HG03139 (cell line): Measurements from ENCODE around the gene DCUN1D1.

ENCODE experiments used
- ATAC-seq: cut with Tn5 transposase; IDR thresholded peaks from one replicate; pipeline ENCODE4 v1.9.1; 2021; ENCODE audit not compliant: unreplicated experiment

DCUN1D1 gene

DNA sequence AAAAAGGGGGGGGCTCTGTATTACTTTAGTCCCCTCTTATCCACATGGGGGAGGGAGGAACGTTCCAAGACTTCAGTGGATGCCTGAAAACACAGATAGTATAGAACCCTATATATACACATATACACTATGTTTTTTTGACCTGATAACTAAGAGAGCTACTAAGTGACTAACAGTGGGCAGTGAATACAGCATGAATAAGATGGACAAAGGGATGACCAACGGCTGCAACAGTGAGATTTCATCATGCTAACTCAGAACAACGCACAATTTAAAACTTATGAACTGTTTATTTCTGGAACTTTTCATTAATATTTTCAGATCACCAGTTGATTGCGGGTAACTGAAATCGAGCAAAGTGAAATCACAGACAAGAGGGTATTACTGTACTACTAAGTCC is 7.3 kb downstream of the DCUN1D1 start:
- no peak for ATAC-seq

DNA sequence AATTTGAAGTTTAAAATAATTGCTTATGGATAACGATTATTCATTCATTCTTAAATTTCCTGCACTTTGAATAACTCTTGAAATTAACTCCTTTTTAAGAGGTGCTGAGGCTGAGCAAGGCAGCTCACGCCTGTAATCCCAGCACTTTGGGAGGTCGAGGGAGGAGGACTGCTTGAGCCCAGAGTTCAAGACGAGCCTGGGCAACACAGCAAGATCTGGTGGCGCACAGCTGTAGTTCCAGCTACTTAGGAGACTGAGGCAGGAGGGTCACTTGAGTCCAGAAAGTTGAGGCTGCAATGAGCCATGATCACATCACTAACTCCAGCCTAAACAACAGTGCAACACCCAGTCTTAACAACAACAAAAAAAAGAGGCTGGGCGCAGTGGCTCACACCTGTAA is 8.0 kb downstream of the DCUN1D1 start:
- ATAC-seq, result no peak

DNA sequence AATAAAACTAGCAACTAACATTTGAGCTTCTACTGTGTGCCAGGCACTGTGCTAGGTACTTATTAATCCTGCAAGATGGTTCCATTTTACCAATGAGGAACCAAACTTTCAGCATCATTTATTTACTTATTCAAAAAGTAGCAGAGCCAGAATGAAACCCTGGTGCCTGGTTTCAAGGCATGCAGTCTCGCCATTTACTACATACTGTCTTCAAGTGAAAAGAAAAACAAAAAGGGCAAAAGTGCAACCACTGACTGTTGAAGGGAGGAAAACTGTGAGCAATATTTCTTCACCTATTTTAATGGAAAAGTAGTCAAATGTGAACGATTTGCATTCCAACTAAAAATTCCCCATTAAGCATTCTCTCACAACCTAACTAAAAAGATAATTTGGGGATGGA is 8.7 kb downstream of the DCUN1D1 start:
- no peak for ATAC-seq

DNA sequence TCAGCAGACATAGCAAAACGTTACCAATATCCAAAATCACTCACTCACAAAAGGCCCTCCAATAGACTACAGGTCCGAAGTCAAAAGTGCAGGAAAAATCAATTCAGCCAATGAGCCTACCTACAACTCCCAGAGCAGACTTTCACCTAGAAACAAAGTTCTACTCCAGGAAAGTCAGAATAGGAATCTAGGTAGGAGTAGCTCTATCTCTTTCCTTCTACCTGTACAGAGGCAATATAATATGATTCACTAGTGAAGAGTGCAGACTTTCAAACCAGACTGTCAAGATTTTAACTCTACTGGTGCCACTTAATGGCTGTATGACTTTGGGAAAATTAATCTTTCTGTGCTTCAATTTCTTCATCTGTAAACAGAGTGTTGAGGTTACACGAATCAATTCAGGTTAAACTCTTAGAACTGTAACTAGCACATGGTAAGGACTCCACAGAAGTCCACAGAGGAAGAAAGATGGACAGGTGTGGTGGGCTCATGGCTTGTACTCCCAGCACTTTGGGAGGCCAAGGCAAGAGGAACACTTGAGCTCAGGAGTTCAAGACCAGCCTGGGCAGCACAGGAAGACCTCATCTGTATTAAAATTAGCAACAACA is 9.4 kb downstream of the DCUN1D1 start:
- no peak for ATAC-seq

DNA sequence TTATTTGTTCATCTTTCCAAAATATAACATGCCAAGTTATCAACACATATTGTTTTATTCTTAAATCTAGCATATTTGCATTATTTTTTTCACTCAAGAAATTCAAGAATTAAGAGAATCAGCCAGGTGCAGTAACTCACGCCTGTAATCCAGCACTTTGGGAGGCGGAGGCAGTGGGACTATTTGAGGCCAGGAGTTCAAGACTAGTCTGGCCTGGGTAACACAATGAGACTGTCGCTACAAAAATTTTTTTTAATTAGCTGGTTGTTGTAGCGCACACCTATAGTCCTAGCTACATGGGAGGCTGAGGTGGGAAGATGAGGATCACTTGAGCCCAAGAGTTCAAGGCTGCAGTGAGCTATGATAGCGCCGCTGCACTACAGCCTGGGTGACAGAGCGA is 10.5 kb downstream of the DCUN1D1 start:
- ATAC-seq, result no peak

DNA sequence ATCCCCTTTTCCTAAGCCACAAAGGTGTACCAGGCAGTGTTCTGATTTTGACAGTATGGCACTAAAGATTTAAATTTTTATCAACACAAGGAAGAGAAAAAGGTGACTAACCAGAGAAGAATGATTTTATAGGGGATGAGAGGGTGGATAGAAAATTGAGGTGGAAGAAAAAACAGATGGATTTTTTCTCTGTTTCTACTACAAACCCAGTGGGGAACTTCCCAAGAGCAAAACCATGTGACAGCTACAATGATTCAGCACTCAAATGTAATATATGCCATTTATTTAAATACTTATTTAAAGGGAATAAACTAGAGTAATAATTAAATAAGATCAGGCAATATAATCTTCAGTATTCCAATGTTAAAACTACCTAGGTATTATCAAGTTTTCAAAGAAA is 11.1 kb downstream of the DCUN1D1 start:
- no peak for ATAC-seq

DNA sequence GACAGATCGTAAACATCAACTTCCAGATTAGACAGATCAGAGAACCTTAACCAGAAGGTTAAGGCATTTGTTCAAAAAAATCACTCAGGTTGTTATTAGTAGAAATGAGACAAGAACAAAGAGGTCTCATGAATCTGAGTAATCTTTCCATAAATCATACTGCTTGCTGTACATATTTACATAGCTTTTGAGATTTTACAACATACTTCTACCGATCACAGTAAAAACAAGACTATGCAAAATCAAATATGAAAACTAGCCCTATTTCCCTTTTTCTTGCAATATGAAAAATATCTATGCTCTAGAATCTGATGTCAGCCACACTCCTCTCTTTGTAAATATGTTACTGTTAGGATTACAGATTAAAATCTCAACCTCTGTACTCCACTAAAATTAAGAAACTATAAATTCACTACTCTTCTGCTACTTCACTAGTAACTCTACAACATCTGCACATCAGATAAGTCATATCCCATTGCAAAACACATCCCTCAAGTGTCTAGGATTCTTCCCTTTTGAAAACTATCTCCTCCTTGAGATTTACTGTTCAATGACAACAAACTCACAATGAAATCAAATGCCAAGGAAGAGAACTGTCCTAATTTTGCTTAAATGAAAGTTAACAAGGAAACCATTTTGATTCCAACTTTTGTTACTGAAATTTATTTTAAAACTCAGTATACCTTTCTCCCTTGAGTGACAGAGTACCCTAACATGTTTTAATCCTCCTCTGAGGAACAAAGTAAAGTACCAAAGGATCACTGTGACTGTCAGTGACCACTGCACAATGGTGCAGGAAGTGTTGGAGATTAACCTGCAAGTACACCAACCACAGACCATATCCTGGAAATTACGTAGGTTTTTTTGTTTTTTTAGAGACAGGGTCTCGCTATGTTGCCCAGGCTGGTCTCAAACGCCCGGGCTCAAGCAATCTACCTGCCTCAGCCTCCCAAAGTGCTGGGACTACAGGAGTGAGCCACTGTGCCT is 12.8 kb downstream of the DCUN1D1 start:
- ATAC-seq, result peak; percentile 57

DNA sequence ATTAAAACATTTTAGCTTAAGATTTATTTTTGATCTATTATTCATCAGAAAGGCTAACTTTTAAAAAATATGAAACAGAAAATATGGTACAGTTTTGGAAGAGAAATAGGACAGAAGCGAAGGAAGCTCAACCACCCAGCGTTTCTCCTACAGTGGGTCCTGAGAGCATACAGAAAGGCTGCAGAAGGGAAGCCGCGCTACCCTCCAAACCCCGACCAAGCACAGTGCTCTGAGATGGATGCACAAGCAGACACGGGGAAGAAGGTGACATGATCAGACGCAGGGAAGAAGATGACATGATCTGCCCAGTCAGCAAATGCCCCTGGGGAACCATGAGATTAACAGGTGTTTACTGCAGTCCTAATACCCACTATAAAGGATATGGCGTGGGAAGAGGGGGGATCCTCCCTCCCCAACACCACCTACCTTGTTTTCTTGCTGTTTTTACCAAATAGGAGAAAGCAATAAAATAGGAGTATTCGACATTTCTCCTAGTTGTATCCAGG is 14.4 kb downstream of the DCUN1D1 start:
- no peak for ATAC-seq

DNA sequence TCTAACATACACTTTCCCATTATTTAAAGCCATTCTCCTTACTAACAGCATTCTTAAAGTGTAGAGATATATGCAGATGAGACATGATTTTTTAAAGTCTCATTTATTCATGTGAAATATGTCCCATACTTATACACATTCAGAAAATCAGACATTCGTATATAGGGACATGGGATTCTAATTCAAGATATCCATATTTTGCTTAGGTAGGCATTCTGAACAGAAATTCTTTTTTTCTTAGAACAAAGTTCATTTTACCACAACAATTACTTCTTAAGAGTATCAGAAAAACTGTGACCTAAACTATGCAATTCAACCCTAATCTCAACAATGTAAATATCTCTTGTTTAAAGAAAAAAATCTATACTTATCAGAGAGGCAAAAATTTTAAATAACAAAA is 16.2 kb downstream of the DCUN1D1 start:
- no peak for ATAC-seq

DNA sequence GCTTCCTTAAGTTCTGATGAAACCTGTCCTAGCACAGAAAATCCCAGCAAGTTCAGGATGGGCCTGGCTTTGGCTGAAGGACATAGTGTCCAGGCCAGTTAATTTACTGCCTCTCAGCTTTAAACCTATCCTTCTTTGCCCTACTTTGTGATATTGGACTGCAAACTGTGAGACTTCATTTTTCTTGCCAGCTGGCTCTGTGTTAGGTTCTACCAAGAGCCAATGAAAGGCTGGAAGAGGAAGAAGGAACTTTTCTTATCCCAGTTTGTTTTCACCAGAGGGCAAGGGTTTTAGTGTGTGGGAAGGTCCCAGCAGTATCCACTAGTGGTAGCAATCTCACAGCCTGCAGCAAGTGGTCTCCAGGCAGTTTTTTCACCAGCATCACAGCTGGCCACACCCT is 18.2 kb downstream of the DCUN1D1 start:
- no peak for ATAC-seq

DNA sequence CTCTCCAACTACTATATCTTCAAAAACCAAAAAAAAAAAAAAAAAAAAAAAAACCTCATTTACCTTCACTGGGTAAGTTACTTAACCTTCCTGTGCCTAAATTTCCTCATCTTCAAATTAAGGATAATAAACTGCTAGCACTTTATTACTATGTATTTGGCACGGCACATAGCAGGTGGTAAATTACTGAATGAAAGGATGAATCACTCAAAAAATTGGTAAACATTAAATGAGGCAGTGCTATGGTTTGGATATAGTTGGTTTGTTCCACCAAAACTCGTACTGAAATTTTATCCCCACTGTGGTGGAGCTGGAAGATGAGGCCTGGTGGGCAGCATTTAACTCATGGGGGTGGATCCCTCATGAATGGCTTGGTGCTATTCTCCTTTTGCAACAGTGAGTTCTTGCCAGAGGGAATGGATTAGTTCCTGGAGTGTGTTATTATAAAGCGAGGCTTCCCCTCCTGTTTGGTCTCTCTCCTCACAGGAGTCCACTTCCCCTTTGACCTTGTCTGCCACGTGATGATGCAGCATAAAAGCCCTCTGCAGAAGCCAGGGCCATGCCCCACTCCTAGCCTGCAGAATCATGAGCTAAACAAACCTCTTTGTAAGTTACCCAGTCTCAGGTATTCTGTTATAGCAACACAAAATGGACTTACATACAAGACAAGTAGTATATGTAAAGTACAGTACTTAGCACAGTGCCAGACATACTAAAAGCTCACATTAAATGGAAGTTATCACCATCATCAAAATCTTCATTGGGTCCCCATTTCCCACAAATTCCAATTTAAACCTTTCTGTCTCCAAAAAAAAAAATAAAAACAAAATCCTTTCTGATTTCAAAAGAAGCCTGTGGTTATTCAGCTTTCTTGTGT is 20.6 kb downstream of the DCUN1D1 start:
- ATAC-seq, result no peak

DNA sequence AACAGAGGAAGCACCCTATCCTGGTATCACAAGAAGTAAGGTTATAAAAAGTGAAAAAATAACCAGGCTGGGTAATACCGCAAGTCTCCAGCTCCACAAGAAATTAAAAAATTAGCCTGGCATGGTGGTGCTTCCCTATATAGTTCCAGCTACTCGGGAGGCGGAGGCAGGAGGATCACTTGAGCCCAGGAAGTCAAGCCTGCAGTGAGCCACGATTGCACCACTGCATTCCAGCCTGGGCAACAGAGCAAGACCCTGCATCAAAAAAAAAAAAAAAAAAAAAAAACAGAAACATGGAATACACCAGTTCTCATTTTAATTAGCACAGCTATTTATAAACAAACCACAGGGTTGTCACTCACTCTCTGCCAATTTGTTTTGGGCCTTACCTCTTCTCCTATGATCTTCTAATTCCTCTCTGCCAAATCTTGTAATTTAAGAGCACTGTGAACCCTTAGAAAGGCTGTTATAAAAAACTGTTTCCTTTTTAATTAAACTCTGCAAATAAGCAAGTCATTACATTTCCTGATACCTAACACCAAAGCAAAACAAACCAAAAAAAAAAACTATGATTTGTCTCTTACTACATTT is 22.6 kb downstream of the DCUN1D1 start:
- ATAC-seq, result no peak

DNA sequence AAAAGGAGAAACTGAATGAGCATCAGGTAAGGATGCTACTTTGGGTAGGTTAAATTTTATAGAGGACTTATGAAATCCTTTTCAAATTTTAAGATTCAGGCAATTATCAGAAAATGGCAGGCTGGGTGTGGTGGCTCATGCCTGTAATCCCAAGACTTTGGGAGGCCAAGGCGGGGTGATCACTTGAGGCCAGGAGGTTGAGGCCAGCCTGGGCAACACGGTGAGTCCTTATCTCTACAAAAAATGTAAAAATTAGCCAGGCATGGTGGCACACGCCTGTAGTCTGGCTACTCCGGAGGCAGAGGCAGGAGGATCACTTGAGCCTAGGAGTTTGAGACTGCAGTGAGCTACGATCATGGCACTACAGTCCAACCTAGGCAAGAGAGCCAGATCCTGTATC is 23.1 kb downstream of the DCUN1D1 start:
- no peak for ATAC-seq

DNA sequence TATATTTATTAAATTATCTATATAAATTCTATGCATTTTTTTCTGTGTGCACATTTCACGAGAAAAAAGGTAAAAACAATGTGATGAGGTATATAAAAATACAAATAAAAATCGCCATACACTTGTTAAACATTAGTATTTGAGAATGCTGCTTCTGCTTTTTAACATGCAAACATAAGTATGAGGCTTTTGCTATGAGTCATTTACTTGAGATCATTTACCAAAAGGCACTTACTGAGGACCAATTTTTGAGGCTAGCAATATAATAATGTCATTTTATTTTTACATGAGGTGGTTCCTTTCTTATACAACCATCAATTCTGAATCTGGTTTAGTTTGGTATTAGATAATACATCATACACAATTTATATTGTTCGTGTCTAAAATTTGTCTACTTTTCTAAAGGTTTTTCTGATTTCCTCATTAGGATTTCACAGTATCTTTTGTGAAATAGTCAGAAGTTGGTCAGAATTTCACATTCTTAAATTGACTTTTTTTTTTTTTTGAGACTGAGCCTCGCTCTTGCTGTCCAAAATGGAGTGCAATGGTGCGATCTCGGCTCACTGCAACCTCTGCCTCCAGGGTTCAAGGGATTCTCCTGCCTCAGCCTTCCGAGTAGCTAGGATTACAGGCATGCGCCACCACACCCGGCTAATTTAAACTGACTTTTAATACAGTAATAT is 25.6 kb downstream of the DCUN1D1 start:
- ATAC-seq, result peak; percentile 94

DNA sequence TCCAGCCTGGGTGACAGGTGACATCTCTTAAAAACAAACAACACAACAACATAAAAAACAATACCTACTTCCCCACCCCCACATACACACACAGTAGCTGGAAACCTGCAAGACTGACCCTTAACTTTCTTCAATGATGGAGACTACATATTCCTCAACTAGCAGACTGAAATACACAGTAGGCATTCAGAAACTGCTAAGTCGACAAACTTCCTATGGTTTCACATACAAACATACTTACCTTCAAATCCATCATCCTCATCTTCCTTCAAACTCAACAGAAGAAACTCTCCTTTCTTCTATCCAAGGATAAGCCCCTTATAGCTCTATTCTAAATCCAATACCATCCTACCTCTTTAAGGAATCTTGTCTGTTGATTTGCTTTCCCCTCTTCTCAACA is 30.6 kb downstream of the DCUN1D1 start:
- no peak for ATAC-seq

DNA sequence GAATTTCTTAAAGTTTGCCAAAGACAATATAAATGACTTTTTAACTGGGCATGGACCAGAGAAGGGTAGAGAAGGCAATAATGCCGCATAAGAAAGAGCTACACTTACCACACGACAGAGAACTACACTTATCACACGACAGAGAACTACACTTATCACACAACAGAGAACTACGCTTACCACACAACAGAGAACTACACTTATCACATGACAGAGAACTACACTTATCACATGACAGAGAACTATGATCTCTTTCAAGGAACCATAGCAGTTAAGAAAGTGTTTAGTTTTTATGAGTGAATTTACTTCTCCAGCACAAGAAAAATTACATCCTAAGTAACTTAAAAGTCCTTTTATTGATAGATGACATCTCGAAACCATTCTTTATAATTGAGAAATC is 32.0 kb downstream of the DCUN1D1 start:
- no peak for ATAC-seq

DNA sequence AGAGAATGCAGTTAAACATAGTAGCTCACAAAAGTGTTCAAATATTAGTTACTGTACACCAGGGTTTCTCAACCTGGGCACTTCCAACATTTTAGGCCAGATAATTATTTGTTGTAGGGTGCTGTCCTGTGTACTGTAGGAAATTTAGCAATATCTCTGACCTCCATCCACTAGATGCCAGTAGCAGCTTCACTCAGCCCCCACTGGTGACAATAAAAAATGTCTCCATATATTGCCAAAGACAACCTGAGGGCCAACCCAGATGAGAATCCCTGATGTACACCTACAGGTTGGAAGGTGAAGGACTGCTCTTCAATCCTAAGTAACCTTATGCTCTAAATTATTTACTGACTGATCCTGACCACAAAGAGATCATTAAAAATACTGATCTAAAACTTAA is 32.5 kb downstream of the DCUN1D1 start:
- no peak for ATAC-seq

DNA sequence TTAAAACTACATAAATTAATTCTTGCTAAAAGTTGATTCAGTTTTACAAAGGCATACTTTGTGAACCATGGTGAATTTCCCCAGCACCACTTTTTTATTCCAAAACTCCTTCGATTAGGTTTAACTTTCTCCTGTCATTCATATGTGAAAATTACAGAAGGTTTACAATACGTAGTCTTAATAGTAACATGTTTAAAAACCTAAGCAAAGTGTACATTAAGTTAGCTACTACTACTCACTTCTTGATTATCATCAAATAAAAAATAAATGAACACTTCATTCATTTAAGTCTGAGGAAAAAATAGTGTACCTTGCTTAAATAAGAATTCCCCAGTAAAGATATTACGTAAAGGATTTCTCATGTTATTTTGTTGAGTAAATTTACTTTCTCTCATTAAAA is 38.6 kb downstream of the DCUN1D1 start:
- no peak for ATAC-seq

DNA sequence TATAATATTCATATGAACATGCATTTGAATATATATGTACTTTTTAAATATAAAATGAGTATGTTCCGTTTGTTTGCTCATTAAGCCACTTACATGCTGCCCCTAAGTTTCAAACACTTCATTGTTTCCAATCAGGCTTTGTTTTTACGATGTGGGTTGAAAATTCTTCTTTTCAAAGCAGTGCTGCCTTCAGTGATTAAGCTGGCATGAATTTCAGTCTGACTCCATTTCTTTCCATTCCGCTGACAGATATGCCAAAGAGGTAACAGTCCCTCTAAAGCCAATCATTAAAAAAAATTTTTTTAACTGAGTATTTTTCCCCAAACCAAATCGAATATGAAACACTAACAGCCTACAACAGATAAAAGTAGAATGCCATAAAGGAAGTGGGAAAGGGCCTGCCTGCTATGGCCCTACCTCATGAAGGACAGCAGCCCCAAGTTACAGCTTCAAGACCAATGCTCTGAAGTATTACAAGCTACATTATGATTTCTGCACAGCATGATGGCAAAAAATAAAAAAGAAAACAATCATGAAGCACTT is 40.0 kb downstream of the DCUN1D1 start:
- no peak for ATAC-seq
